SK-N-SH (cell line): ENCODE data around the gene LACTBL1.

Experiments used
- CTCF ChIP-seq: fragments of 200-600 bp; sonication (generic); IDR thresholded peaks from 2 replicates; pipeline ENCODE4 v1.6.1; 2017; ENCODE audit warnings: antibody characterized with exemption, mild to moderate bottlenecking, moderate library complexity
- EZH2phosphoT487 ChIP-seq: fragments of 200-600 bp; sonication (generic); IDR thresholded peaks from 2 replicates; pipeline ENCODE4 v1.6.1; 2017; ENCODE audit warnings: low read depth, mixed run types, mild to moderate bottlenecking, antibody characterized with exemption, moderate library complexity, borderline replicate concordance
- FOXJ3 ChIP-seq: sonication (generic); formaldehyde crosslinking; IDR thresholded peaks from 2 replicates; pipeline ENCODE4 v1.5.1; 2020; ENCODE audit warnings: mild to moderate bottlenecking, missing genetic modification reagents
- MAX ChIP-seq: IDR thresholded peaks from 2 replicates; pipeline ENCODE4 v1.4.0; 2012; ENCODE audit warnings: low read depth
- MXI1 ChIP-seq: IDR thresholded peaks from 2 replicates; pipeline ENCODE4 v1.6.1; 2012; ENCODE audit warnings: mild to moderate bottlenecking, low read depth, low read length, improper control_type of control experiment
- RAD21 ChIP-seq: IDR thresholded peaks from 2 replicates; pipeline ENCODE4 v1.6.1; 2012; ENCODE audit warnings: mild to moderate bottlenecking, low read length
- RCOR1 ChIP-seq: fragments of 150-350 bp; IDR thresholded peaks from 2 replicates; pipeline ENCODE4 v1.6.1; 2017; ENCODE audit warnings: antibody characterized with exemption, low read length
- RFX5 ChIP-seq: IDR thresholded peaks from 2 replicates; pipeline ENCODE4 v1.6.1; 2012; ENCODE audit warnings: mild to moderate bottlenecking, improper control_type of control experiment, low read length
- USF2 ChIP-seq: fragments of 150-350 bp; IDR thresholded peaks from 2 replicates; pipeline ENCODE4 v1.6.1; 2017; ENCODE audit warnings: antibody characterized with exemption, low read length, low read depth, borderline replicate concordance
- YY1 ChIP-seq: IDR thresholded peaks from 2 replicates; pipeline ENCODE4 v1.4.0; 2012; ENCODE audit warnings: low read depth, mild to moderate bottlenecking
- ZBTB33 ChIP-seq: IDR thresholded peaks from 2 replicates; pipeline ENCODE4 v1.4.0; 2012; ENCODE audit warnings: low read depth, borderline replicate concordance

- TF ChIP-seq RAD21 (no peak), CTCF (no peak), RFX5 (no peak), MAX (no peak), FOXJ3 (no peak), EZH2phosphoT487 (no peak), ZBTB33 (no peak), USF2 (no peak), RCOR1 (no peak), MXI1 (no peak), YY1 (no peak)
Measured at GRCh38 chr1:22920026-22920733, 52.5 kb downstream of the LACTBL1 start.
